HCT116 (cell line): ENCODE results near the gene SND1. TPM values are rescaled to one million over a fixed set of nuclear protein-coding genes. Genes with fewer than 3 reads are reported as not detected.

Experiments
- ATAC-seq: fragments of 200-7000 bp; cut with Tn5 transposase; 2 replicates; pipeline ENCODE4 v1.9.1; 2020; ENCODE audit warnings: mild to moderate bottlenecking, moderate library complexity
- BruUV-seq: library from RNA; stranded (reverse); fragments of 400-500 nt; replicated peaks from 2 replicates; lab custom pipeline; 2021; lab: Mats Ljungman, UMichigan
- CTCF ChIA-PET: fragments of 300-600 bp; sonication (Branson Sonifier 250); formaldehyde crosslinking; loops from one replicate; lab custom pipeline; 2021; ENCODE audit warnings: antibody characterized with exemption; lab: Charles Lee
- POLR2A ChIA-PET: fragments of 300-600, 350-600 bp; sonication (Branson Sonifier 250); formaldehyde crosslinking; loops from one replicate; lab custom pipeline; 2021; ENCODE audit warnings: antibody characterized with exemption; lab: Charles Lee
- RAD21 ChIA-PET, 2 experiments: fragments of 300-600 bp; sonication (Branson Sonifier 250); formaldehyde crosslinking; loops; one replicate each; lab custom pipeline; 2023; ENCODE audit warnings: low total read pairs in 2 of 2; ENCODE audit not compliant: uncharacterized antibody in 2 of 2, unreplicated experiment in 2 of 2, low non-redundant PET in 1 of 2; lab: Charles Lee
- DNase-seq: peaks from one replicate; pipeline ENCODE4 v3.0.0-alpha.2; 2010; ENCODE audit warnings: low read depth, low spot score
- H2AFZ ChIP-seq: fragments of 200-600 bp; shearing (Covaris generic), sonication (generic); 2 replicates; pipeline ENCODE4 v1.6.1; 2017; ENCODE audit warnings: low read depth, mixed run types, mixed read lengths, antibody characterized with exemption, low read length; ENCODE audit not compliant: poor library complexity, severe bottlenecking
- H3K27ac ChIP-seq: 2 replicates; pipeline ENCODE4 v1.5.1; 2012; ENCODE audit warnings: low read depth, low read length
- H3K27me3 ChIP-seq: fragments of 200-600 bp; sonication (generic); 2 replicates; pipeline ENCODE4 v1.6.1; 2016; ENCODE audit warnings: mixed run types, low read length, mixed read lengths; ENCODE audit not compliant: insufficient read depth
- H3K36me3 ChIP-seq, 2 experiments: fragments of 200-500 bp in 1 of 2; fragments of 200-600 bp in 1 of 2; sonication (Bioruptor generic) in 1 of 2; sonication (generic) in 1 of 2; 2 replicates each; pipeline versions ENCODE4 v1.5.1 to v1.6.1; 2014 to 2016; ENCODE audit warnings: low read length in 2 of 2, inconsistent platforms in 1 of 2, mixed read lengths in 1 of 2, mixed run types in 1 of 2; ENCODE audit not compliant: insufficient read depth in 2 of 2, control insufficient read depth in 1 of 2
- H3K4me1 ChIP-seq, 2 experiments: fragments of 200-600 bp in 1 of 2; sonication (generic) in 1 of 2; 2 replicates each; pipeline versions ENCODE4 v1.5.1 to v1.6.1; 2012 to 2017; ENCODE audit warnings: low read length in 2 of 2, inconsistent platforms in 1 of 2, mild to moderate bottlenecking in 1 of 2, mixed read lengths in 1 of 2, mixed run types in 1 of 2, moderate library complexity in 1 of 2; ENCODE audit not compliant: insufficient read depth in 2 of 2, control insufficient read depth in 1 of 2
- H3K4me2 ChIP-seq: fragments of 200-600 bp; sonication (generic); 2 replicates; pipeline ENCODE4 v1.6.1; 2017; ENCODE audit warnings: mixed run types, low read length, mixed read lengths
- H3K4me3 ChIP-seq, 2 experiments: fragments of 200-600 bp in 1 of 2; sonication (generic) in 1 of 2; replicated peaks in 1 of 2; 2 replicates each; pipeline ENCODE4 v1.5.1; 2011 to 2016; ENCODE audit warnings: low read length in 2 of 2, control low read depth in 1 of 2, low read depth in 1 of 2, mild to moderate bottlenecking in 1 of 2, mixed read lengths in 1 of 2, mixed run types in 1 of 2
- H3K79me2 ChIP-seq: fragments of 200-600 bp; sonication (generic); 2 replicates; pipeline ENCODE4 v1.6.1; 2017; ENCODE audit warnings: mild to moderate bottlenecking, mixed run types, low read length, moderate library complexity, mixed read lengths; ENCODE audit not compliant: insufficient read depth
- H3K9ac ChIP-seq: fragments of 200-600 bp; sonication (generic); 2 replicates; pipeline ENCODE4 v1.6.1; 2016; ENCODE audit warnings: low read length, mixed read lengths
- H3K9me2 ChIP-seq: fragments of 200-600 bp; sonication (generic), shearing (Covaris generic); 2 replicates; pipeline ENCODE4 v1.6.1; 2017; ENCODE audit warnings: mixed run types, mild to moderate bottlenecking, moderate library complexity; ENCODE audit not compliant: insufficient read depth
- H3K9me3 ChIP-seq, 2 experiments: fragments of 200-500 bp in 1 of 2; fragments of 200-600 bp in 1 of 2; sonication (Bioruptor generic) in 1 of 2; sonication (generic) in 1 of 2; 2 replicates each; pipeline ENCODE4 v1.6.1; 2014 to 2017; ENCODE audit warnings: low read length in 2 of 2, mixed read lengths in 2 of 2, inconsistent platforms in 1 of 2, low read depth in 1 of 2, mild to moderate bottlenecking in 1 of 2, mixed run types in 1 of 2, moderate library complexity in 1 of 2; ENCODE audit not compliant: control insufficient read depth in 1 of 2, insufficient read depth in 1 of 2
- H4K20me1 ChIP-seq: fragments of 200-600 bp; sonication (generic), shearing (Covaris generic); 2 replicates; pipeline ENCODE4 v1.6.1; 2017; ENCODE audit warnings: mixed run types, mild to moderate bottlenecking, moderate library complexity; ENCODE audit not compliant: insufficient read depth
- ATF3 ChIP-seq: IDR thresholded peaks from 2 replicates; pipeline ENCODE4 v1.6.1; 2012
- CBX3 ChIP-seq: IDR thresholded peaks from 2 replicates; pipeline ENCODE4 v1.6.1; 2012; ENCODE audit warnings: low read depth
- CEBPB ChIP-seq: IDR thresholded peaks from 2 replicates; pipeline ENCODE4 v1.6.1; 2012; ENCODE audit warnings: low read depth
- CTCF ChIP-seq, 3 experiments: fragments of 200-600 bp in 1 of 3; sonication (generic) in 1 of 3; IDR thresholded peaks in 2 of 3; conservative IDR thresholded peaks in 1 of 3; 2 replicates each; pipeline ENCODE4 v1.5.1; 2012 to 2017; ENCODE audit warnings: low read depth in 2 of 3, low read length in 2 of 3, antibody characterized with exemption in 1 of 3, borderline replicate concordance in 1 of 3, control low read depth in 1 of 3, mild to moderate bottlenecking in 1 of 3, mixed read lengths in 1 of 3, mixed run types in 1 of 3, moderate library complexity in 1 of 3; ENCODE audit not compliant: insufficient read depth in 1 of 3
- EGR1 ChIP-seq: IDR thresholded peaks from 2 replicates; pipeline ENCODE4 v1.6.1; 2012; ENCODE audit warnings: low read depth
- ELF1 ChIP-seq: IDR thresholded peaks from 2 replicates; pipeline ENCODE4 v1.6.1; 2012; ENCODE audit warnings: low read depth, borderline replicate concordance
- JUND ChIP-seq: IDR thresholded peaks from 2 replicates; pipeline ENCODE4 v1.6.1; 2012
- POLR2AphosphoS5 ChIP-seq: IDR thresholded peaks from 2 replicates; pipeline ENCODE4 v1.6.1; 2011; ENCODE audit warnings: mild to moderate bottlenecking, low read depth, low read length, moderate library complexity
- RAD21 ChIP-seq: IDR thresholded peaks from 2 replicates; pipeline ENCODE4 v1.6.1; 2012; ENCODE audit warnings: low read depth, mild to moderate bottlenecking
- SIN3A ChIP-seq: IDR thresholded peaks from 2 replicates; pipeline ENCODE4 v1.6.1; 2012; ENCODE audit warnings: low read depth
- SP1 ChIP-seq: IDR thresholded peaks from 2 replicates; pipeline ENCODE4 v1.6.1; 2012; ENCODE audit warnings: low read depth
- SRF ChIP-seq: IDR thresholded peaks from 2 replicates; pipeline ENCODE4 v1.6.1; 2012; ENCODE audit warnings: low read depth
- YY1 ChIP-seq: IDR thresholded peaks from 2 replicates; pipeline ENCODE4 v1.6.1; 2011; ENCODE audit warnings: low read length, low read depth, moderate library complexity, mild to moderate bottlenecking; ENCODE audit not compliant: insufficient replicate concordance; ENCODE audit errors: extremely low read depth
- ZNF274 ChIP-seq: fragments of 200-500 bp; sonication (Bioruptor generic); IDR thresholded peaks from 2 replicates; pipeline ENCODE4 v1.6.1; 2014; ENCODE audit warnings: mild to moderate bottlenecking, low read depth, low read length, inconsistent platforms
- intact Hi-C: fragments of 100-400 bp; cut with micrococcal nuclease; formaldehyde crosslinking; loops from 2 replicates; pipeline ENCODE4 v1.10.0; 2022
- total RNA-seq: library from RNA; stranded (reverse); gene quantifications from one replicate; pipeline ENCODE4 v1.2.1, GENCODE V29; 2021; ENCODE audit not compliant: unreplicated experiment

The SND1 gene
- total RNA-seq, 1 experiment from 2014 or later, result 169 TPM

- Histone ChIP-seq H3K27ac (no peak overlapping the region), H3K27me3 (no peaks in the 10 kb centered on the region; the same call in 1 of the 2 replicates), H3K9me3 (no peaks in the 10 kb centered on the region), H3K4me3 (no peak overlapping the region), H3K9me2 (no peaks in the 10 kb centered on the region), H3K4me1 (peaks cover 2 to 9% of the 10 kb centered on the region in 2 experiments; a peak in 2 of 4 replicates), H3K36me3 (no peaks in the 10 kb centered on the region), H3K4me2 (peak overlapping the region; percentile 50), H2AFZ (peak overlapping the region; percentile 83), H3K9ac (no peak overlapping the region), H4K20me1 (no peaks in the 10 kb centered on the region), H3K79me2 (no peaks in the 10 kb centered on the region)
- intact Hi-C loops, result loop anchor here (2.0 kb wide), 1 partner anchor 31 kb away; no protein-coding TSS in a partner anchor
- CTCF ChIA-PET, result interaction anchor here (0.7 to 2.0 kb wide), 14 partner anchors 9 to 758 kb away, joined by 3 to 17 read pairs (median 3); partner anchors contain the start of genes GCC1 and PAX4
- peak; percentile 97 for ATAC-seq
- peak; percentile 66 for TF ChIP-seq RAD21
- TF ChIP-seq POLR2AphosphoS5, result no peak
- peak; percentile 72 to 95 (median 85); a peak in 5 of 6 replicates for TF ChIP-seq CTCF (IDR thresholded peaks at IDR 0.05 in 2 of 3, conservative IDR thresholded peaks at IDR 0.05 in 1 of 3; ENCODE audit: borderline replicate concordance in 1 of 3, insufficient read depth in 1 of 3, low read depth in 2 of 3, low read length in 2 of 3)
- no TSS peak for BruUV-seq
- POLR2A ChIA-PET, result interaction anchor here (0.7 kb wide), 1 partner anchor 224 kb away, joined by 7 read pairs; no protein-coding TSS in a partner anchor
- DNase-seq, result peak; percentile 50
- RAD21 ChIA-PET, result no interaction called here
Measured at GRCh38 chr7:127629268-127629854, 22.6 kb upstream of the SND1 start.

GRCh38 chr7:127632276-127632910 is 19.6 kb upstream of the SND1 start:
- ChIA-PET CTCF (no interaction called here), POLR2A (no interaction called here), RAD21 (no interaction called here)
- H3K79me2 ChIP-seq, result no peaks in the 10 kb centered on the region
- no peaks in the 10 kb centered on the region for H3K36me3 ChIP-seq
- no peak for DNase-seq
- no peaks in the 10 kb centered on the region for H3K9me2 ChIP-seq
- no peaks in the 10 kb centered on the region for H4K20me1 ChIP-seq
- no peaks in the 10 kb centered on the region for H3K9me3 ChIP-seq
- H3K9ac ChIP-seq, result no peak overlapping the region
- no peak overlapping the region for H3K4me3 ChIP-seq
- H2AFZ ChIP-seq, result no peak overlapping the region
- H3K4me1 ChIP-seq, result peaks cover 2 to 17% of the 10 kb centered on the region in 2 experiments; a peak in 2 of 4 replicates
- no peak overlapping the region for H3K27ac ChIP-seq
- H3K4me2 ChIP-seq, result no peak overlapping the region
- no peak for ATAC-seq
- BruUV-seq, result no TSS peak
- no peaks in the 10 kb centered on the region for H3K27me3 ChIP-seq
- intact Hi-C loops, result no loop called here
- no peak for TF ChIP-seq ELF1
- TF ChIP-seq CEBPB, result no peak
- no peak for TF ChIP-seq JUND
- TF ChIP-seq SIN3A, result no peak
- TF ChIP-seq POLR2AphosphoS5, result no peak
- TF ChIP-seq YY1, result no peak
- no peak for TF ChIP-seq RAD21
- no peak for TF ChIP-seq SP1
- TF ChIP-seq CTCF (IDR thresholded peaks at IDR 0.05 in 2 of 3, conservative IDR thresholded peaks at IDR 0.05 in 1 of 3; ENCODE audit: borderline replicate concordance in 1 of 3, insufficient read depth in 1 of 3, low read depth in 2 of 3, low read length in 2 of 3), result no peak
- TF ChIP-seq ATF3, result no peak
- TF ChIP-seq CBX3, result no peak
- no peak for TF ChIP-seq ZNF274
- no peak for TF ChIP-seq EGR1
- no peak for TF ChIP-seq SRF
